GM23338 (cell line): ENCODE results near the gene BBS1. TPM values are rescaled to one million over a fixed set of nuclear protein-coding genes. Genes with fewer than 3 reads are reported as not detected.

Source experiments
- ATAC-seq: fragments of 200-7000 bp; cut with Tn5 transposase; 3 replicates; pipeline ENCODE4 v1.9.1; 2020
- DNase-seq: peaks from one replicate; pipeline ENCODE4 v3.0.0-alpha.2; 2015; ENCODE audit warnings: low spot score
- H2AFZ ChIP-seq: fragments of 200-600 bp; sonication (generic); 2 replicates; pipeline ENCODE4 v1.8.0; 2016; ENCODE audit warnings: antibody characterized with exemption, mild to moderate bottlenecking, moderate library complexity
- H3F3A ChIP-seq: fragments of 200-600 bp; sonication (generic); replicated peaks from 2 replicates; pipeline ENCODE4 v1.8.0; 2017; ENCODE audit warnings: antibody characterized with exemption, mixed run types, low read depth
- H3K27ac ChIP-seq: fragments of 200-600 bp; sonication (generic); 2 replicates; pipeline ENCODE4 v1.6.1; 2016; ENCODE audit warnings: low read depth
- H3K27me3 ChIP-seq: fragments of 200-600 bp; sonication (generic); 2 replicates; pipeline ENCODE4 v1.8.0; 2016; ENCODE audit warnings: mild to moderate bottlenecking, mixed run types, moderate library complexity; ENCODE audit not compliant: insufficient read depth
- H3K36me3 ChIP-seq: fragments of 200-600 bp; sonication (generic); 2 replicates; pipeline ENCODE4 v1.8.0; 2016; ENCODE audit warnings: mild to moderate bottlenecking; ENCODE audit not compliant: insufficient read depth
- H3K4me1 ChIP-seq: fragments of 200-600 bp; sonication (generic); 2 replicates; pipeline ENCODE4 v1.8.0; 2016; ENCODE audit warnings: mild to moderate bottlenecking, moderate library complexity; ENCODE audit not compliant: insufficient read depth
- H3K4me2 ChIP-seq: fragments of 200-600 bp; sonication (generic); 2 replicates; pipeline ENCODE4 v1.7.1; 2017; ENCODE audit warnings: mixed run types
- H3K4me3 ChIP-seq: fragments of 200-600 bp; sonication (generic); 2 replicates; pipeline ENCODE4 v1.6.1; 2016; ENCODE audit warnings: mixed run types
- H3K79me2 ChIP-seq: fragments of 200-600 bp; sonication (generic); replicated peaks from 2 replicates; pipeline ENCODE4 v1.8.0; 2017; ENCODE audit warnings: mild to moderate bottlenecking; ENCODE audit not compliant: insufficient read depth
- H3K9me2 ChIP-seq: fragments of 200-600 bp; sonication (generic); 2 replicates; pipeline ENCODE4 v1.8.0; 2017; ENCODE audit not compliant: insufficient read depth
- H4K20me1 ChIP-seq: fragments of 200-600 bp; sonication (generic); replicated peaks from 2 replicates; pipeline ENCODE4 v1.8.0; 2017; ENCODE audit warnings: mild to moderate bottlenecking; ENCODE audit not compliant: insufficient read depth
- H3K27ac Mint-ChIP-seq: 2 replicates; pipeline ENCODE4 v1.8.0; 2020; ENCODE audit warnings: inconsistent platforms, mild to moderate bottlenecking, moderate library complexity, mixed read lengths
- H3K27me3 Mint-ChIP-seq: 3 replicates; pipeline ENCODE4 v1.8.0; 2022; ENCODE audit warnings: low read depth, mild to moderate bottlenecking, moderate library complexity, mixed read lengths, inconsistent platforms; ENCODE audit not compliant: insufficient read depth, poor library complexity
- H3K36me3 Mint-ChIP-seq: 3 replicates; pipeline ENCODE4 v1.8.0; 2021; ENCODE audit warnings: low read depth, mild to moderate bottlenecking, inconsistent platforms, moderate library complexity, mixed read lengths
- H3K4me1 Mint-ChIP-seq: 3 replicates; pipeline ENCODE4 v1.8.0; 2020; ENCODE audit warnings: mild to moderate bottlenecking, inconsistent platforms, mixed read lengths
- H3K4me3 Mint-ChIP-seq: 3 replicates; pipeline ENCODE4 v1.8.0; 2021; ENCODE audit warnings: moderate library complexity, mild to moderate bottlenecking, inconsistent platforms, mixed read lengths
- H3K9me3 Mint-ChIP-seq: 3 replicates; pipeline ENCODE4 v1.8.0; 2020; ENCODE audit warnings: moderate library complexity, mild to moderate bottlenecking, inconsistent platforms, mixed read lengths
- CREB1 ChIP-seq: fragments of 250-450 bp; sonication (Bioruptor Pico); IDR thresholded peaks from 2 replicates; pipeline ENCODE4 v1.5.0; 2020; ENCODE audit warnings: low read depth, mild to moderate bottlenecking, moderate library complexity
- EZH2 ChIP-seq: fragments of 200-600 bp; sonication (generic); IDR thresholded peaks from one replicate; pipeline ENCODE4 v1.8.0; 2017; ENCODE audit warnings: antibody characterized with exemption, mild to moderate bottlenecking, low read depth; ENCODE audit not compliant: unreplicated experiment
- EZH2phosphoT487 ChIP-seq: fragments of 200-600 bp; sonication (generic); IDR thresholded peaks from one replicate; pipeline ENCODE4 v1.8.1; 2018; ENCODE audit warnings: antibody characterized with exemption; ENCODE audit not compliant: unreplicated experiment
- JUNB ChIP-seq: IDR thresholded peaks from one replicate; pipeline ENCODE4 v1.6.1; 2016; ENCODE audit warnings: antibody characterized with exemption; ENCODE audit not compliant: unreplicated experiment
- NANOG ChIP-seq: IDR thresholded peaks from 2 replicates; pipeline ENCODE4 v1.6.1; 2016; ENCODE audit warnings: antibody characterized with exemption, borderline replicate concordance
- POLR2AphosphoS5 ChIP-seq: IDR thresholded peaks from 2 replicates; pipeline ENCODE4 v1.6.1; 2016; ENCODE audit warnings: antibody characterized with exemption, low read depth
- STAT1 ChIP-seq: IDR thresholded peaks from one replicate; pipeline ENCODE4 v1.6.1; 2016; ENCODE audit warnings: antibody characterized with exemption; ENCODE audit not compliant: unreplicated experiment
- ZNF114 ChIP-seq: fragments of 250-450 bp; sonication (Bioruptor Pico); IDR thresholded peaks from 2 replicates; pipeline ENCODE4 v1.5.0; 2020; ENCODE audit warnings: mild to moderate bottlenecking, moderate library complexity
- ZNF331 ChIP-seq: fragments of 250-450 bp; sonication (Bioruptor Pico); IDR thresholded peaks from 2 replicates; pipeline ENCODE4 v1.5.0; 2020; ENCODE audit warnings: low read depth, mild to moderate bottlenecking, moderate library complexity
- polyA plus RNA-seq: library from polyadenylated mRNA; unstranded; fragments of >200 nt; fragmentation: Nextera tagmentation; extraction: Ambion mirVana; gene quantifications from 2 replicates; pipeline ENCODE4 v1.2.1, GENCODE V29; 2016
- total RNA-seq: library from RNA; depleted of rRNA; stranded (reverse); fragments of >200 nt; shearing (Covaris generic); gene quantifications from 2 replicates; pipeline ENCODE4 v1.2.3, GENCODE V29; 2014
- TF ChIP-seq, protein P1 (sequence below): IDR thresholded peaks from 2 replicates; pipeline ENCODE4 v1.6.1; 2016; ENCODE audit warnings: antibody characterized with exemption
- TF ChIP-seq, protein P2 (sequence below): IDR thresholded peaks from one replicate; pipeline ENCODE4 v1.6.1; 2018; ENCODE audit warnings: antibody characterized with exemption; ENCODE audit not compliant: unreplicated experiment
- TF ChIP-seq, protein P3 (sequence below), 2 experiments: fragments of 200-600 bp in 1 of 2; sonication (generic) in 1 of 2; conservative IDR thresholded peaks; 2 replicates each; pipeline versions ENCODE4 v1.5.1 to v1.6.1; 2016 to 2017; ENCODE audit warnings: antibody characterized with exemption in 2 of 2, low read depth in 2 of 2, mild to moderate bottlenecking in 2 of 2, moderate library complexity in 1 of 2
- TF ChIP-seq, protein P4 (sequence below): fragments of 250-450 bp; sonication (Bioruptor Pico); IDR thresholded peaks from 2 replicates; pipeline ENCODE4 v1.5.0; 2020; ENCODE audit warnings: mild to moderate bottlenecking, moderate library complexity

The BBS1 gene
- total and polyA plus RNA-seq, 2 experiments from 2014 or later: 11.6 to 41.3 TPM

DNA sequence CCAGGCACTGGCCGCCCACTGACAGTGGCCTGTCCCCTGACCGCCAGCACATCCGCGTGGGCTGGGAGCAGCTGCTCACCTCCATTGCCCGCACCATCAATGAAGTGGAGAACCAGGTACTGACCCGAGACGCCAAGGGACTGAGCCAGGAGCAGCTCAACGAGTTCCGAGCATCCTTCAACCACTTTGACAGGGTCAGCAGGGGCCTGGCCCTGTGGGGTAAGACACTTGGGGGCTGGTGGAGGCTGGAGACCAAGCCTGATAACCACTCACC lies 51.5 kb downstream of the BBS1 start:
- no peak overlapping the region for H3K4me3 Mint-ChIP-seq
- no peak overlapping the region for H2AFZ ChIP-seq
- no peaks in the 10 kb centered on the region; the same call in 2 of the 3 replicates for H3K4me1 Mint-ChIP-seq
- H3K4me3 ChIP-seq: no peak overlapping the region
- ATAC-seq: no peak
- 0 out of 2 replicates have a peak, but pooled peaks cover 4% of the 10 kb centered on the region for H3K4me1 ChIP-seq
- no peak overlapping the region for H3K4me2 ChIP-seq
- peaks cover 14% of the 10 kb centered on the region for H3K36me3 Mint-ChIP-seq
- H3K27me3 Mint-ChIP-seq: peaks cover 15% of the 10 kb centered on the region
- no peaks in the 10 kb centered on the region for H4K20me1 ChIP-seq
- no peak overlapping the region for H3K27ac Mint-ChIP-seq
- no peaks in the 10 kb centered on the region for H3K36me3 ChIP-seq
- H3F3A ChIP-seq: 0 out of 2 replicates have a peak, but pooled peaks cover 3% of the 10 kb centered on the region
- no peak overlapping the region for H3K27ac ChIP-seq
- no peaks in the 10 kb centered on the region for H3K27me3 ChIP-seq
- H3K9me3 Mint-ChIP-seq: no peaks in the 10 kb centered on the region
- H3K79me2 ChIP-seq: no peaks in the 10 kb centered on the region
- TF ChIP-seq, protein P1, sequence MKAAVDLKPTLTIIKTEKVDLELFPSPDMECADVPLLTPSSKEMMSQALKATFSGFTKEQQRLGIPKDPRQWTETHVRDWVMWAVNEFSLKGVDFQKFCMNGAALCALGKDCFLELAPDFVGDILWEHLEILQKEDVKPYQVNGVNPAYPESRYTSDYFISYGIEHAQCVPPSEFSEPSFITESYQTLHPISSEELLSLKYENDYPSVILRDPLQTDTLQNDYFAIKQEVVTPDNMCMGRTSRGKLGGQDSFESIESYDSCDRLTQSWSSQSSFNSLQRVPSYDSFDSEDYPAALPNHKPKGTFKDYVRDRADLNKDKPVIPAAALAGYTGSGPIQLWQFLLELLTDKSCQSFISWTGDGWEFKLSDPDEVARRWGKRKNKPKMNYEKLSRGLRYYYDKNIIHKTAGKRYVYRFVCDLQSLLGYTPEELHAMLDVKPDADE: no peak
- TF ChIP-seq ZNF114 (CRISPR knock-in tag) (no peak), CREB1 (CRISPR knock-in tag) (no peak), STAT1 (no peak), EZH2 (no peak), NANOG (no peak), POLR2AphosphoS5 (no peak), JUNB (no peak), ZNF331 (CRISPR knock-in tag) (no peak), EZH2phosphoT487 (no peak)
- TF ChIP-seq, protein P2, sequence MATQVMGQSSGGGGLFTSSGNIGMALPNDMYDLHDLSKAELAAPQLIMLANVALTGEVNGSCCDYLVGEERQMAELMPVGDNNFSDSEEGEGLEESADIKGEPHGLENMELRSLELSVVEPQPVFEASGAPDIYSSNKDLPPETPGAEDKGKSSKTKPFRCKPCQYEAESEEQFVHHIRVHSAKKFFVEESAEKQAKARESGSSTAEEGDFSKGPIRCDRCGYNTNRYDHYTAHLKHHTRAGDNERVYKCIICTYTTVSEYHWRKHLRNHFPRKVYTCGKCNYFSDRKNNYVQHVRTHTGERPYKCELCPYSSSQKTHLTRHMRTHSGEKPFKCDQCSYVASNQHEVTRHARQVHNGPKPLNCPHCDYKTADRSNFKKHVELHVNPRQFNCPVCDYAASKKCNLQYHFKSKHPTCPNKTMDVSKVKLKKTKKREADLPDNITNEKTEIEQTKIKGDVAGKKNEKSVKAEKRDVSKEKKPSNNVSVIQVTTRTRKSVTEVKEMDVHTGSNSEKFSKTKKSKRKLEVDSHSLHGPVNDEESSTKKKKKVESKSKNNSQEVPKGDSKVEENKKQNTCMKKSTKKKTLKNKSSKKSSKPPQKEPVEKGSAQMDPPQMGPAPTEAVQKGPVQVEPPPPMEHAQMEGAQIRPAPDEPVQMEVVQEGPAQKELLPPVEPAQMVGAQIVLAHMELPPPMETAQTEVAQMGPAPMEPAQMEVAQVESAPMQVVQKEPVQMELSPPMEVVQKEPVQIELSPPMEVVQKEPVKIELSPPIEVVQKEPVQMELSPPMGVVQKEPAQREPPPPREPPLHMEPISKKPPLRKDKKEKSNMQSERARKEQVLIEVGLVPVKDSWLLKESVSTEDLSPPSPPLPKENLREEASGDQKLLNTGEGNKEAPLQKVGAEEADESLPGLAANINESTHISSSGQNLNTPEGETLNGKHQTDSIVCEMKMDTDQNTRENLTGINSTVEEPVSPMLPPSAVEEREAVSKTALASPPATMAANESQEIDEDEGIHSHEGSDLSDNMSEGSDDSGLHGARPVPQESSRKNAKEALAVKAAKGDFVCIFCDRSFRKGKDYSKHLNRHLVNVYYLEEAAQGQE: no peak
- TF ChIP-seq, protein P3, sequence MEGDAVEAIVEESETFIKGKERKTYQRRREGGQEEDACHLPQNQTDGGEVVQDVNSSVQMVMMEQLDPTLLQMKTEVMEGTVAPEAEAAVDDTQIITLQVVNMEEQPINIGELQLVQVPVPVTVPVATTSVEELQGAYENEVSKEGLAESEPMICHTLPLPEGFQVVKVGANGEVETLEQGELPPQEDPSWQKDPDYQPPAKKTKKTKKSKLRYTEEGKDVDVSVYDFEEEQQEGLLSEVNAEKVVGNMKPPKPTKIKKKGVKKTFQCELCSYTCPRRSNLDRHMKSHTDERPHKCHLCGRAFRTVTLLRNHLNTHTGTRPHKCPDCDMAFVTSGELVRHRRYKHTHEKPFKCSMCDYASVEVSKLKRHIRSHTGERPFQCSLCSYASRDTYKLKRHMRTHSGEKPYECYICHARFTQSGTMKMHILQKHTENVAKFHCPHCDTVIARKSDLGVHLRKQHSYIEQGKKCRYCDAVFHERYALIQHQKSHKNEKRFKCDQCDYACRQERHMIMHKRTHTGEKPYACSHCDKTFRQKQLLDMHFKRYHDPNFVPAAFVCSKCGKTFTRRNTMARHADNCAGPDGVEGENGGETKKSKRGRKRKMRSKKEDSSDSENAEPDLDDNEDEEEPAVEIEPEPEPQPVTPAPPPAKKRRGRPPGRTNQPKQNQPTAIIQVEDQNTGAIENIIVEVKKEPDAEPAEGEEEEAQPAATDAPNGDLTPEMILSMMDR (conservative IDR thresholded peaks at IDR 0.05; ENCODE audit: low read depth in 2 of 2): no peak
- TF ChIP-seq, protein P4, sequence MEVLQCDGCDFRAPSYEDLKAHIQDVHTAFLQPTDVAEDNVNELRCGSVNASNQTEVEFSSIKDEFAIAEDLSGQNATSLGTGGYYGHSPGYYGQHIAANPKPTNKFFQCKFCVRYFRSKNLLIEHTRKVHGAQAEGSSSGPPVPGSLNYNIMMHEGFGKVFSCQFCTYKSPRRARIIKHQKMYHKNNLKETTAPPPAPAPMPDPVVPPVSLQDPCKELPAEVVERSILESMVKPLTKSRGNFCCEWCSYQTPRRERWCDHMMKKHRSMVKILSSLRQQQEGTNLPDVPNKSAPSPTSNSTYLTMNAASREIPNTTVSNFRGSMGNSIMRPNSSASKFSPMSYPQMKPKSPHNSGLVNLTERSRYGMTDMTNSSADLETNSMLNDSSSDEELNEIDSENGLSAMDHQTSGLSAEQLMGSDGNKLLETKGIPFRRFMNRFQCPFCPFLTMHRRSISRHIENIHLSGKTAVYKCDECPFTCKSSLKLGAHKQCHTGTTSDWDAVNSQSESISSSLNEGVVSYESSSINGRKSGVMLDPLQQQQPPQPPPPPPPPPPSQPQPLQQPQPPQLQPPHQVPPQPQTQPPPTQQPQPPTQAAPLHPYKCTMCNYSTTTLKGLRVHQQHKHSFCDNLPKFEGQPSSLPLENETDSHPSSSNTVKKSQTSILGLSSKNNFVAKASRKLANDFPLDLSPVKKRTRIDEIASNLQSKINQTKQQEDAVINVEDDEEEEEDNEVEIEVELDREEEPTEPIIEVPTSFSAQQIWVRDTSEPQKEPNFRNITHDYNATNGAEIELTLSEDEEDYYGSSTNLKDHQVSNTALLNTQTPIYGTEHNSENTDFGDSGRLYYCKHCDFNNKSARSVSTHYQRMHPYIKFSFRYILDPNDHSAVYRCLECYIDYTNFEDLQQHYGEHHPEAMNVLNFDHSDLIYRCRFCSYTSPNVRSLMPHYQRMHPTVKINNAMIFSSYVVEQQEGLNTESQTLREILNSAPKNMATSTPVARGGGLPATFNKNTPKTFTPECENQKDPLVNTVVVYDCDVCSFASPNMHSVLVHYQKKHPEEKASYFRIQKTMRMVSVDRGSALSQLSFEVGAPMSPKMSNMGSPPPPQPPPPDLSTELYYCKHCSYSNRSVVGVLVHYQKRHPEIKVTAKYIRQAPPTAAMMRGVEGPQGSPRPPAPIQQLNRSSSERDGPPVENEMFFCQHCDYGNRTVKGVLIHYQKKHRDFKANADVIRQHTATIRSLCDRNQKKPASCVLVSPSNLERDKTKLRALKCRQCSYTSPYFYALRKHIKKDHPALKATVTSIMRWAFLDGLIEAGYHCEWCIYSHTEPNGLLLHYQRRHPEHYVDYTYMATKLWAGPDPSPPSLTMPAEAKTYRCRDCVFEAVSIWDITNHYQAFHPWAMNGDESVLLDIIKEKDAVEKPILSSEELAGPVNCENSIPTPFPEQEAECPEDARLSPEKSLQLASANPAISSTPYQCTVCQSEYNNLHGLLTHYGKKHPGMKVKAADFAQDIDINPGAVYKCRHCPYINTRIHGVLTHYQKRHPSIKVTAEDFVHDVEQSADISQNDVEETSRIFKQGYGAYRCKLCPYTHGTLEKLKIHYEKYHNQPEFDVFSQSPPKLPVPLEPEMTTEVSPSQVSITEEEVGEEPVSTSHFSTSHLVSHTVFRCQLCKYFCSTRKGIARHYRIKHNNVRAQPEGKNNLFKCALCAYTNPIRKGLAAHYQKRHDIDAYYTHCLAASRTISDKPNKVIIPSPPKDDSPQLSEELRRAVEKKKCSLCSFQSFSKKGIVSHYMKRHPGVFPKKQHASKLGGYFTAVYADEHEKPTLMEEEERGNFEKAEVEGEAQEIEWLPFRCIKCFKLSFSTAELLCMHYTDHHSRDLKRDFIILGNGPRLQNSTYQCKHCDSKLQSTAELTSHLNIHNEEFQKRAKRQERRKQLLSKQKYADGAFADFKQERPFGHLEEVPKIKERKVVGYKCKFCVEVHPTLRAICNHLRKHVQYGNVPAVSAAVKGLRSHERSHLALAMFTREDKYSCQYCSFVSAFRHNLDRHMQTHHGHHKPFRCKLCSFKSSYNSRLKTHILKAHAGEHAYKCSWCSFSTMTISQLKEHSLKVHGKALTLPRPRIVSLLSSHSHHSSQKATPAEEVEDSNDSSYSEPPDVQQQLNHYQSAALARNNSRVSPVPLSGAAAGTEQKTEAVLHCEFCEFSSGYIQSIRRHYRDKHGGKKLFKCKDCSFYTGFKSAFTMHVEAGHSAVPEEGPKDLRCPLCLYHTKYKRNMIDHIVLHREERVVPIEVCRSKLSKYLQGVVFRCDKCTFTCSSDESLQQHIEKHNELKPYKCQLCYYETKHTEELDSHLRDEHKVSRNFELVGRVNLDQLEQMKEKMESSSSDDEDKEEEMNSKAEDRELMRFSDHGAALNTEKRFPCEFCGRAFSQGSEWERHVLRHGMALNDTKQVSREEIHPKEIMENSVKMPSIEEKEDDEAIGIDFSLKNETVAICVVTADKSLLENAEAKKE (CRISPR knock-in tag): no peak
- no peak for DNase-seq
- H3K9me2 ChIP-seq: no peaks in the 10 kb centered on the region
